Mesenchymal stem cell (in vitro differentiated cells and primary cell): Measurements from ENCODE around the gene PPP2R3C.

Experiments used
- DNase-seq: peaks from one replicate; pipeline ENCODE4 v3.0.0-alpha.2; 2013
- H2AFZ ChIP-seq: one replicate; pipeline ENCODE4 v1.6.1; 2013; ENCODE audit warnings: low read depth, mild to moderate bottlenecking, control low read depth, inconsistent platforms, low read length, moderate library complexity
- H2AK5ac ChIP-seq: 2 replicates; pipeline ENCODE4 v1.6.1; 2013; ENCODE audit warnings: low read length, moderate library complexity, mild to moderate bottlenecking, inconsistent platforms; ENCODE audit not compliant: severe bottlenecking
- H2BK120ac ChIP-seq: one replicate; pipeline ENCODE4 v1.6.1; 2013; ENCODE audit warnings: low read depth, mild to moderate bottlenecking, inconsistent platforms, low read length, moderate library complexity
- H2BK12ac ChIP-seq, 2 experiments: one replicate each; pipeline ENCODE4 v1.6.1; 2013; ENCODE audit warnings: inconsistent platforms in 2 of 2, low read length in 2 of 2, mild to moderate bottlenecking in 2 of 2, moderate library complexity in 2 of 2, control low read depth in 1 of 2
- H2BK15ac ChIP-seq: one replicate; pipeline ENCODE4 v1.6.1; 2013; ENCODE audit warnings: mild to moderate bottlenecking, low read depth, inconsistent platforms; ENCODE audit not compliant: poor library complexity, severe bottlenecking
- H2BK5ac ChIP-seq: 2 replicates; pipeline ENCODE4 v1.6.1; 2013; ENCODE audit warnings: low read depth, mild to moderate bottlenecking, low read length, control low read depth, inconsistent platforms; ENCODE audit not compliant: poor library complexity, severe bottlenecking
- H3K14ac ChIP-seq, 2 experiments: one replicate each; pipeline ENCODE4 v1.6.1; 2013; ENCODE audit warnings: inconsistent platforms in 2 of 2, low read length in 2 of 2, control low read depth in 1 of 2, mild to moderate bottlenecking in 1 of 2, moderate library complexity in 1 of 2
- H3K18ac ChIP-seq, 2 experiments: one replicate each; pipeline ENCODE4 v1.6.1; 2013; ENCODE audit warnings: inconsistent platforms in 2 of 2, low read length in 2 of 2, control low read depth in 1 of 2, low read depth in 1 of 2, mild to moderate bottlenecking in 1 of 2
- H3K23ac ChIP-seq, 2 experiments: one replicate each; pipeline ENCODE4 v1.6.1; 2013; ENCODE audit warnings: inconsistent platforms in 2 of 2, low read length in 2 of 2, mild to moderate bottlenecking in 2 of 2, moderate library complexity in 2 of 2, control low read depth in 1 of 2
- H3K27ac ChIP-seq: 2 replicates; pipeline ENCODE4 v1.5.1; 2013; ENCODE audit warnings: mild to moderate bottlenecking, moderate library complexity, low read length, control low read depth, inconsistent platforms; ENCODE audit not compliant: poor library complexity, severe bottlenecking
- H3K27me3 ChIP-seq, 2 experiments: 2 replicates each; pipeline versions ENCODE4 v1.6.1 to v1.7.0; 2013; ENCODE audit warnings: low read length in 2 of 2, mild to moderate bottlenecking in 2 of 2, moderate library complexity in 2 of 2, control low read depth in 1 of 2, inconsistent platforms in 1 of 2; ENCODE audit not compliant: control insufficient read depth in 1 of 2, insufficient read depth in 1 of 2
- H3K36me3 ChIP-seq, 2 experiments: 2 replicates each; pipeline versions ENCODE4 v1.6.1 to v1.7.0; 2013; ENCODE audit warnings: low read length in 2 of 2, control low read depth in 1 of 2, inconsistent platforms in 1 of 2, low read depth in 1 of 2, mild to moderate bottlenecking in 1 of 2; ENCODE audit not compliant: insufficient read depth in 2 of 2, control insufficient read depth in 1 of 2
- H3K4ac ChIP-seq, 2 experiments: one replicate each; pipeline ENCODE4 v1.6.1; 2013; ENCODE audit warnings: inconsistent platforms in 2 of 2, low read length in 2 of 2, mild to moderate bottlenecking in 2 of 2, moderate library complexity in 2 of 2, control low read depth in 1 of 2, low read depth in 1 of 2
- H3K4me1 ChIP-seq: 2 replicates; pipeline ENCODE4 v1.6.1; 2013; ENCODE audit warnings: low read depth, low read length, control low read depth; ENCODE audit not compliant: control insufficient read depth, insufficient read depth
- H3K4me2 ChIP-seq: 2 replicates; pipeline ENCODE4 v1.6.1; 2013; ENCODE audit warnings: low read length, mild to moderate bottlenecking, inconsistent platforms; ENCODE audit not compliant: poor library complexity, severe bottlenecking
- H3K4me3 ChIP-seq, 2 experiments: 2 replicates each; pipeline versions ENCODE4 v1.5.1 to v1.7.0; 2013; ENCODE audit warnings: low read length in 2 of 2, mild to moderate bottlenecking in 2 of 2, control low read depth in 1 of 2, low read depth in 1 of 2; ENCODE audit not compliant: insufficient read depth in 1 of 2
- H3K79me1 ChIP-seq: replicated peaks from 2 replicates; pipeline ENCODE4 v1.6.1; 2013; ENCODE audit warnings: mild to moderate bottlenecking, control low read depth, low read length, inconsistent platforms; ENCODE audit not compliant: poor library complexity, severe bottlenecking
- H3K9ac ChIP-seq: 2 replicates; pipeline ENCODE4 v1.7.0; 2013; ENCODE audit warnings: mild to moderate bottlenecking, low read length, moderate library complexity
- H3K9me3 ChIP-seq: 2 replicates; pipeline ENCODE4 v1.7.0; 2013; ENCODE audit warnings: mild to moderate bottlenecking, low read length; ENCODE audit not compliant: control insufficient read depth
- H4K8ac ChIP-seq: one replicate; pipeline ENCODE4 v1.6.1; 2013; ENCODE audit warnings: inconsistent platforms, mild to moderate bottlenecking, low read length, moderate library complexity
- H4K91ac ChIP-seq: one replicate; pipeline ENCODE4 v1.6.1; 2013; ENCODE audit warnings: mild to moderate bottlenecking, low read length, inconsistent platforms
- WGBS: methylation state at CpG from one replicate; pipeline ENCODE4 v1.1.7; 2013; ENCODE audit warnings: mixed read lengths; 5-methylcytosine and 5-hydroxymethylcytosine counted together

PPP2R3C gene

GRCh38 chr14:35121026-35121886, 534 bp downstream of the PPP2R3C start:
- peaks cover 12 to 25% of the 10 kb centered on the region in 2 experiments for H3K36me3 ChIP-seq
- peak; percentile 3 for DNase-seq
- H3K9ac ChIP-seq = peak overlapping the region; percentile 94
- H2AFZ ChIP-seq = no peak overlapping the region
- peak overlapping the region; percentile 92 to 95 for H3K18ac ChIP-seq
- no peak overlapping the region for H2BK12ac ChIP-seq
- no peak overlapping the region for H2BK15ac ChIP-seq
- H3K23ac ChIP-seq = no peak overlapping the region
- peak overlapping the region; percentile 100 for H3K27ac ChIP-seq
- no peak overlapping the region for H3K14ac ChIP-seq
- H3K27me3 ChIP-seq = no peaks in the 10 kb centered on the region
- WGBS = 39% methylated on average over 32 of the region's 34 CpGs
- H2BK120ac ChIP-seq = no peak overlapping the region
- peaks cover 32% of the 10 kb centered on the region for H3K79me1 ChIP-seq
- no peaks in the 10 kb centered on the region for H3K9me3 ChIP-seq
- peak overlapping the region; percentile 78 for H4K91ac ChIP-seq
- H2AK5ac ChIP-seq = no peak overlapping the region
- H3K4me3 ChIP-seq = peak overlapping the region; percentile 83 to 97
- H2BK5ac ChIP-seq = peak overlapping the region; percentile 93
- H3K4me2 ChIP-seq = peak overlapping the region; percentile 76
- peaks cover 6% of the 10 kb centered on the region for H3K4me1 ChIP-seq
- H4K8ac ChIP-seq = peak overlapping the region; percentile 98
- peak overlapping the region; percentile 71 to 94 for H3K4ac ChIP-seq

GRCh38 chr14:35117112-35117511, 4.7 kb downstream of the PPP2R3C start:
- H3K79me1 ChIP-seq = peaks cover 28% of the 10 kb centered on the region
- no peak overlapping the region for H2BK15ac ChIP-seq
- H3K9me3 ChIP-seq = peaks cover 4% of the 10 kb centered on the region

GRCh38 chr14:35116242-35116641, 5.5 kb downstream of the PPP2R3C start:
- H2BK5ac ChIP-seq = no peak overlapping the region
- no peak overlapping the region for H3K4me2 ChIP-seq
- 100% methylated on average over 3 of the region's 4 CpGs for WGBS
- no peak for DNase-seq
- no peak overlapping the region for H3K9ac ChIP-seq
- no peak overlapping the region for H3K14ac ChIP-seq
- H2AFZ ChIP-seq = no peak overlapping the region
- no peak overlapping the region for H3K23ac ChIP-seq
- H3K36me3 ChIP-seq = peaks cover 22 to 67% of the 10 kb centered on the region in 2 experiments
- H3K27ac ChIP-seq = no peak overlapping the region
- no peaks in the 10 kb centered on the region for H3K27me3 ChIP-seq
- no peak overlapping the region for H4K91ac ChIP-seq
- H2BK120ac ChIP-seq = no peak overlapping the region
- H3K4ac ChIP-seq = no peak overlapping the region
- peaks cover 12% of the 10 kb centered on the region for H3K9me3 ChIP-seq
- no peak overlapping the region for H2AK5ac ChIP-seq
- no peak overlapping the region for H4K8ac ChIP-seq
- H3K4me3 ChIP-seq = no peak overlapping the region
- no peak overlapping the region for H3K18ac ChIP-seq
- H3K4me1 ChIP-seq = peaks cover 5% of the 10 kb centered on the region
- H2BK15ac ChIP-seq = no peak overlapping the region
- H3K79me1 ChIP-seq = peaks cover 33% of the 10 kb centered on the region
- H2BK12ac ChIP-seq = no peak overlapping the region

More at GRCh38 chr14:35117112-35117511, 4.7 kb downstream of the PPP2R3C start:
- Histone ChIP-seq H2BK12ac (no peak overlapping the region), H3K23ac (no peak overlapping the region), H3K36me3 (peaks cover 14 to 58% of the 10 kb centered on the region in 2 experiments), H3K9ac (no peak overlapping the region), H3K27ac (no peak overlapping the region), H3K27me3 (no peaks in the 10 kb centered on the region), H3K4me3 (no peak overlapping the region), H2AFZ (no peak overlapping the region), H3K18ac (no peak overlapping the region), H3K4me2 (no peak overlapping the region), H3K4me1 (peaks cover 5% of the 10 kb centered on the region), H4K8ac (no peak overlapping the region), H3K14ac (no peak overlapping the region), H2BK120ac (no peak overlapping the region), H2BK5ac (no peak overlapping the region), H2AK5ac (no peak overlapping the region), H4K91ac (no peak overlapping the region), H3K4ac (no peak overlapping the region)
- DNase-seq = no peak
- WGBS = 100% methylated on average over 2 of the region's 2 CpGs

GRCh38 chr14:35114036-35114435, 7.8 kb downstream of the PPP2R3C start:
- Histone ChIP-seq H3K27ac (no peak overlapping the region), H2BK5ac (no peak overlapping the region), H3K9me3 (peaks cover 12% of the 10 kb centered on the region), H4K91ac (no peak overlapping the region), H3K14ac (no peak overlapping the region), H3K36me3 (peaks cover 22 to 77% of the 10 kb centered on the region in 2 experiments), H2AK5ac (no peak overlapping the region), H3K4me3 (no peak overlapping the region), H2AFZ (no peak overlapping the region), H3K9ac (no peak overlapping the region), H3K4ac (no peak overlapping the region), H2BK12ac (no peak overlapping the region), H2BK120ac (no peak overlapping the region), H3K79me1 (peaks cover 26% of the 10 kb centered on the region), H3K27me3 (no peaks in the 10 kb centered on the region), H3K23ac (no peak overlapping the region), H3K4me1 (peaks cover 2% of the 10 kb centered on the region), H3K18ac (no peak overlapping the region), H4K8ac (no peak overlapping the region), H2BK15ac (no peak overlapping the region), H3K4me2 (no peak overlapping the region)
- no CpG with 5 or more reads among the region's 2 CpGs for WGBS
- peak; percentile 46 for DNase-seq
